ENCODE results near the gene NEAT1.

DNA sequence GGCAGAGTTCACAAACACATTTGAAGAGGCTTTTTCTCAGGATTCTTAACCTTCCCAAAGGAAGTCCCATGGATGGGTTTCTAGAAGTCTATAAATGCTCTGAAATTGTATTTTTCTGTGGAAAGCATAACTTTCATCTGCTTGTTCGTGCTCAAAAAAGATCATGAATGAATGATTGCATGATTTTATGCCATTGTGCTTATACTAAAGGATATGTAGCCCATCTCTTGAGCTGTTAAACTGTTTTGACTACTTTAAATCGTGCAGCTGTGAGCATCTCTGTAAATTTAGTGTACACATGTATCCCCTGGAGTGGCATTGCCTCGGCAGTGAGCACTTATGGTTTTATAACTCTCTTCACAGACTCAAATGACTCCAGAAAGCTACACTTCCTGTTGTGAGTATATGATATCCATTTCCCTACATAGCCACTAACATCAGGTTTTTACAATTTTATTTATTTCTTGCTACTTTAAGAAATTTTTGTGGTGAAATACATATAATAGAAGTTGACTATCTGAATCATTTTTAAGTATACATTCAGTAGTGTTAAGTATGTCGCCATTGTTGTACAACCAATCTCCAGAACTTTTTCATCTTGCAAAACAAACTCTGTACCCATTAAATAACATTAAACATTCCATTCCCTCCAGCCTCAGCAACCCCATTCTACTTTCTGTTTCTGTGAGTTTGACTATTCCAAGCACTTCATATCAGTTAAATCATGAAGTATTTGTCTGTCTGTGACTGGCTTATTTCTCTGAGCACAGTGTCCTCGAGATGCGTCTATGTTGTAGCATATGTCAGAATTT is 8.0 kb downstream of the NEAT1 start:
- TF ChIP-seq, protein P1, sequence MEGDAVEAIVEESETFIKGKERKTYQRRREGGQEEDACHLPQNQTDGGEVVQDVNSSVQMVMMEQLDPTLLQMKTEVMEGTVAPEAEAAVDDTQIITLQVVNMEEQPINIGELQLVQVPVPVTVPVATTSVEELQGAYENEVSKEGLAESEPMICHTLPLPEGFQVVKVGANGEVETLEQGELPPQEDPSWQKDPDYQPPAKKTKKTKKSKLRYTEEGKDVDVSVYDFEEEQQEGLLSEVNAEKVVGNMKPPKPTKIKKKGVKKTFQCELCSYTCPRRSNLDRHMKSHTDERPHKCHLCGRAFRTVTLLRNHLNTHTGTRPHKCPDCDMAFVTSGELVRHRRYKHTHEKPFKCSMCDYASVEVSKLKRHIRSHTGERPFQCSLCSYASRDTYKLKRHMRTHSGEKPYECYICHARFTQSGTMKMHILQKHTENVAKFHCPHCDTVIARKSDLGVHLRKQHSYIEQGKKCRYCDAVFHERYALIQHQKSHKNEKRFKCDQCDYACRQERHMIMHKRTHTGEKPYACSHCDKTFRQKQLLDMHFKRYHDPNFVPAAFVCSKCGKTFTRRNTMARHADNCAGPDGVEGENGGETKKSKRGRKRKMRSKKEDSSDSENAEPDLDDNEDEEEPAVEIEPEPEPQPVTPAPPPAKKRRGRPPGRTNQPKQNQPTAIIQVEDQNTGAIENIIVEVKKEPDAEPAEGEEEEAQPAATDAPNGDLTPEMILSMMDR (conservative IDR thresholded peaks at IDR 0.05 in 1 of 2, IDR thresholded peaks at IDR 0.05 in 1 of 2; ENCODE audit: extremely low read depth in 1 of 2, insufficient read depth in 1 of 2, low read depth in 1 of 2, low read length in 2 of 2) = no peak
- TF ChIP-seq EZH2 (IDR thresholded peaks at IDR 0.05; ENCODE audit: borderline replicate concordance, low read length) = no peak
